ENCODE data around the gene HELZ2.

HELZ2 gene

DNA sequence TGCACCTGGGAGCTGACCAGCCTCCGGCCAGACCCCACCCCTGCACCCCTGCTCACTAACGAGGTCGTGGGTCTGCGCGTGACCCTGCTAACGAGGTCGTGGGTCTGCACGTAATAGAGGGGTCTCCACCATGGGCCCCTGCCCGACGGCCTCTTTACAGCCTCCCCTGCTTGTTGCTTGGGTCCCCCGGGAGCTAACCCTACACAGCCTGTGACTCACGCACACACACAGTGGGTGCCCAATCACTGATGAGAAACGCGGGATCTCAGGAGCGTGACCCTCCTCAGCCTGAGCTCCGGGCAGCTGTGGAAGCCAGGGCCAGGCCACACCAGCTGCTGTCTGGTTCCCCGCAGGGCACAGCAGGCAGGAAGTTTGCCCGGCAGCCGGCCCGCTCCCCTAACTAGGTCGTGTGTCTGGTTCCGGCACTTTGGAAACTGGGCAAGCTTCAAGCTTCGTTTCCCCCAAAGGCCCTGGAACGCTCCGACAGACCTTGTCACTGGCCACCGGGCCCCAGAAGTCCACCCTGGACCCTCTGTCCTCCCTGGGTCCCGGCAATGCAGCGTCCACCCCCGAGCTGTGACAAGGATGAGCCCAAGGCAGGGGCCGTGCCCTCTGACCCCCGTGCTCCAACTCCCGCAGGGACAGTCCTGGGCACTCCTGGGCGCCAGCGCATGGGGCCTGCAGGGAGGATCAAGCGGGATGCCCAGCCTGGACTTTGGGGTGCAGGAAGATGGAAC lies 37.6 kb downstream of the HELZ2 start:
- DNase-seq: no peak

- no peak for DNase-seq
These were observed 39.0 kb downstream of the HELZ2 start for GRCh38 chr20:63534831-63535651.

GRCh38 chr20:63534427-63534830 lies 39.6 kb downstream of the HELZ2 start:
- DNase-seq: no peak

DNA sequence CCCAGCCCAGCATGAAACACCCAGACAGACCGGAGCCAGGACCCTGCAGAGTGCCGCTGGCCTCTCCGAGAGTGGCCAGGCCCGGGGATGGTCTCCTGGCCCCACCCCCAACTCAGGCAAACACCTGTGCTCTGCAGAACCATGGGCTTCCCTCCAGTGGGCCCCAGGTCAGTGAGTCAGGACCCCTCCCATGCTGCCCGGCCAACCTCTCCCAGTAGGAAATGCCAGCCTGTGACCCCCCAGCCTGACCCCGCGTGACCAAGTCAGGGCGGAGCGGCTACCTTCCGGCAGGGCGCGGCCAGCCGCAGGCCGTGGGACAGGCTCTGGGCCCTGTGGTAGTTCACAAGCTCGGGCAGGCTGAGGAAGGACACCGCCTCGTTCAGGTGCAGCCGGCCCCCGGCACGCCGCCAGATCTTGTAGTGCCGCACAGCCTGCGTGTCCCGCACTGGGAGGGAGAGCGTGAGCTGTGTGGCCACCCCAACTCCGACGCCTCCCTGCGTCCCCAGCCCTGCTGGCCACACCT lies 40.1 kb downstream of the HELZ2 start:
- no peak for DNase-seq

GRCh38 chr20:63533388-63533787 lies 40.7 kb downstream of the HELZ2 start:
- no peak for DNase-seq

- no peak for DNase-seq
These were observed 41.5 kb downstream of the HELZ2 start for GRCh38 chr20:63532449-63532971.

DNA sequence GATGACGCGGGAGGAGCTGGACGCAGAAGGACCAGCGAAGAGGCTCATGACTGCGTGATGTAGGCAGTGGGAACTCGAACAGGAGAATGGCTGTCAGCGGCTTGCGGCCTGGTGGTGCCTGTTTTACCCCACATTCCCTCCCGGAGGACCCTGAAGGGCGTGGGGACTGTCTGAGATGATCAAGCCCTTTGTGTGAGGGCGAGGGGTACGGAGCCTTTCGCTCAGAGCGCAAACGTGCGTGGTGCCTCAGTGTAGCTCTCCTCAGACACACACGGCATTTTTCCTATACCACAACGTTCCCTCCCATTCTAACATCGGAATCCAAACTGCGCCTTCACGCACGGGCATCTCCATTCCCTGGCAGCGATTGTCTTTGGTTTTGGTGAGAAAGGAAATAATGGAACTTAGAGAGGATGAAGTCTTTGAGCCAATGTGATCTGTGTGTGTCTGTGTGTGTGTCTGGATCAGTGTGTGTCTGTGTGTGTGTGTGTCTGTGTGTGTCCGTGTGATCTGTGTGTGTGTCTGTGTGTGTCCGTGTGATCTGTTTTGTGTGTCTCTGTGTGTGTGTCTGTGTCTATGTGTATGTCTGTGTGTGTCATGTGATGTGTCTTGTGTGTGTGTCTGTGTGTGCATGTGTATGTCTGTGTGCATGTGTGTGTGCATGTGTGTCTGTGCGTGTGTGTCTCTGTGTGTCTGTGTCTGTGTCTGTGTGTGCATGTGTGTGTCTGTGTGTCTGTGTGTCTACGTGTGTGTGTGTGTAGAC lies 42.2 kb downstream of the HELZ2 start:
- no peak for DNase-seq

DNA sequence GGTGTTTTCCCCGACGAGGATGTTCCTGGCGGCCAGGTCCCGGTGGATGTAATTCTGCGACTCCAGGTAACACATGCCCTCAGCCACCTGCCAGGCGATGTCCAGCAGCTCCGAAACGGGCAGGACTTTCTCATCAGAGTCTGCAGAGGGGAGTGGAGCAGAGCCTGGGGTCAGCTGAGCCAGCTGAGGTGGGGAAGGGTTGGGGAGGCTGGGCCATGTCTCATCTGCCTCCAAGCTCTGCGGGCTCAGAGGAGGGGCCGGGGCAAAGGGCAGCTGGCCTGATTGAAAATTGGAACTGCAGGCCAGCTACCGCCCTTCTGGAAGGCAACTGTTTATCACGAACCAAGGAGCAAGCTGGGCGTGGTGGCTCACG lies 43.3 kb downstream of the HELZ2 start:
- no peak for DNase-seq

GRCh38 chr20:63529861-63530787 lies 43.9 kb downstream of the HELZ2 start:
- DNase-seq: no peak

GRCh38 chr20:63529180-63529860 lies 44.7 kb downstream of the HELZ2 start:
- DNase-seq: no peak

GRCh38 chr20:63527184-63527583 lies 46.9 kb downstream of the HELZ2 start:
- DNase-seq: no peak

- no peak for DNase-seq
These were observed 48.1 kb downstream of the HELZ2 start for GRCh38 chr20:63525971-63526370.

DNA sequence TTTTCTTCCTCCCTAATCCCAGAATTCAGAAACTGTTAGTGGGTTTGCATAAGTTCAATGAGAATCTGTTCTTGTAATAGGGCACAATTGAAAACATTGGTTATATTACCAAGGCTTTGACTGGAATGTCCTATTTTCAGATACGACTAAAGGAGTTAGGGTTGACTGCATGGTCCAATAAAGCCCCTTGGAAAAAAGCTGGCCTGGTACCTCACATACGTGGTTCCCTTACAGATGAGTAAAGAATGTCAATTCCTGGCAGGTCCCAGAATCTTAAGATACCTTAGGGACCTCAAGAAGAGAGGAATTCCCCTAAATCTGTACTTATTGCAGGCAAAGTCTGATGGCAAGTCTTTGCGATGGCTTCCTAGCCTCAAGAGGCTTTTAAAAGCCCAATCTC lies 48.9 kb downstream of the HELZ2 start:
- DNase-seq: no peak

Measured in GF-D8 (cell line).